ENCODE results near the gene RBFOX2. TPM values are rescaled to one million over a fixed set of nuclear protein-coding genes. Genes with fewer than 3 reads are reported as not detected.
"Not testable (repeated sequence)": the region's sequence is repeated elsewhere in the genome, so short reads cannot be mapped to it uniquely, and the experiment has no call there.

RBFOX2 gene
- polyA plus RNA-seq, 4 donors = 113 to 208 (median 133) TPM

GRCh38 chr22:36012332-36012731, 16.3 kb downstream of the RBFOX2 start:
- no peak for DNase-seq (ENCODE audit: low read depth in 4 of 4, low spot score in 3 of 4)

- DNase-seq (ENCODE audit: low read depth in 4 of 4, low spot score in 3 of 4) = no peak
Measured at GRCh38 chr22:36010882-36011281, 17.7 kb downstream of the RBFOX2 start.

GRCh38 chr22:36010090-36010489, 18.5 kb downstream of the RBFOX2 start:
- DNase-seq (ENCODE audit: low read depth in 4 of 4, low spot score in 3 of 4) = no peak

DNA sequence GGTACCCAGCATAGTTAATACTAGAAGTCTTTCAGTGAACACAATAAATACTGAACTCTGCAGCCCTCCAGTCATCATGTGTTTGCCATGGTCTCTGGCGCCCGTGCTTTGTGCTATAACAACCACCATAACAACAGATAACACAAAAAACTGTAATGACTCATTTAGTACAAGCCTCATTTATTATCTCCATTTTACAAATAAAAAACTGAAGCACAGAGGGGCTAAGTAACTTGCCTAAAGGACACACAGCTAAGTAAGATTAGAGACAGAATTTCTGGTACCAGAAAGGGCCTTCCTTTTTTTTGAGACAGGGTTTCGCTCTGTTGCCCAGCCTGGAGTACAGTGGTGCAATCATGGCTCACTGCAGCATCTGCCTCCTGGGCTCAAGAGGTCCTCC, 19.5 kb downstream of the RBFOX2 start:
- no peak for DNase-seq (ENCODE audit: low read depth in 4 of 4, low spot score in 3 of 4)

GRCh38 chr22:36008565-36008964, 20.1 kb downstream of the RBFOX2 start:
- no peak for DNase-seq (ENCODE audit: low read depth in 4 of 4, low spot score in 3 of 4)

- no peak for DNase-seq (ENCODE audit: low read depth in 4 of 4, low spot score in 3 of 4)
Measured at GRCh38 chr22:36008131-36008530, 20.5 kb downstream of the RBFOX2 start.

DNA sequence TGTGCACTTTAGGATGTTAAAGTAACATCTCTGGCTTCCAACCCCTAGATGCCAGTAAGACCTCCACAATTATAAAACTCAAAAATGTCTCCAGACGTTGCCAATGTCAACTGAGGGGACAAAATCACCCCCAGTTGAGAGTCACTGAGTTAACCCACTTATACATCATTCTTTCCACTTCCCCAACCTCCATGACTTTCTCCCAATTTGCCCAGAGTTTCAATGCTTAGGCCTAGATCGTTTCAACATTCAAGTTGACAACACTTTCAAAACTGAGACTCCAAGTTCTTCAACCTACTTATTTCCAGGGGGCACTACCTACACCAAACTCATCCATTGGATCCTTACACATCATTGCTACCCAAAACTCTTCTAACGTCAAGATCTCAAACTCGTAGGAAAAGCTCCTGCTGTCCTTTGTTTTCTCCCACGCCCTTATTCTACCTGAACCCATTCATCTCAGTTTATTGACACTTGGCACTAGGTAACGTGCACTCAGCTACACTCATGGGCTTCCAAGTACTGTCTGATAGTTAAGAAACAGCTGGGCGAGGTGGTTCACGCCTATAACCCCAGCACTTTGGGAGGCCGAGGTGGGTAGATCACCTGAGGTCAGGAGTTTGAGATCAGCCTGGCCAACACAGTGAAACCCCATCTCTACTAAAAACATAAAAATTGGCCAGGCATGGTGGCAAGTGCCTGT, 24.5 kb downstream of the RBFOX2 start:
- no peak for DNase-seq (ENCODE audit: low read depth in 4 of 4, low spot score in 3 of 4)

GRCh38 chr22:36002718-36003260, 25.8 kb downstream of the RBFOX2 start:
- no peak for DNase-seq (ENCODE audit: low read depth in 4 of 4, low spot score in 3 of 4)

DNA sequence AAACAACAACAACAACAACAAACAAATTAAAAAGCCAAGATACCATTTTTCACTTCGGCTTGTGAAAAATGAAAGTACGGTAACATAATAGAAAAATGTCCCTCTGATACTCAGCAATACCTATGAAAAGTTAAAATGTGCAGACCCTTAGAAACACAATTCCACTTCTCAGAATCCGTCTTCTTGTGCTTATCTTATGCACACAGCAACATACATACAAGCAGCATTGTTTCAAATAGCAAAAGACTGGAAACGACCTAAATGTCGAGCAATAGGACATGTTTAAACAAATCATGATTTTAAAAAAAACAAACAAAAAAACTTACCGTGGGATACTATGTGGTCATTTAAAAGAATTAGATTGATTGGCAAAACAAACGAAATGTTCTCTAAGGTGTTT, 26.5 kb downstream of the RBFOX2 start:
- DNase-seq (ENCODE audit: low read depth in 4 of 4, low spot score in 3 of 4) = no peak

DNA sequence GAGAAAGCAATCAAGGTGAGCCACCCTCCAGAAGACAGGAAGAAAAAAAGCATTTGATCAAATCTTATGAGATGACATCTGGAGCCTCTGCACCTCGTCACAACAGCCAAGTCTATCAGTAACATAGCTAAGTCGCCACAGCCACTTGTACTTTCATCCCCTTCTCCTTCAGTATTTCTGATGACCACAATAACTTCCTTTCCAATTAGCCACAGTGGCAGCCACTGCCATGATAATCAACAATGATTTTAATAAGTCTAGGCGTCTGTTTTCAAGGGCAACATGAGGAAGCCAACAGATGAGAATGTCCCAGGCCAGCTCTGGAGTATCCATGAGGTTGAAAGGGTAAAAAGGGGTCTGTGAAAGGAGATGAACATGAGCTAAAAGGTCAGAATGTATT, 29.9 kb downstream of the RBFOX2 start:
- no peak for DNase-seq (ENCODE audit: low read depth in 4 of 4, low spot score in 3 of 4)

DNA sequence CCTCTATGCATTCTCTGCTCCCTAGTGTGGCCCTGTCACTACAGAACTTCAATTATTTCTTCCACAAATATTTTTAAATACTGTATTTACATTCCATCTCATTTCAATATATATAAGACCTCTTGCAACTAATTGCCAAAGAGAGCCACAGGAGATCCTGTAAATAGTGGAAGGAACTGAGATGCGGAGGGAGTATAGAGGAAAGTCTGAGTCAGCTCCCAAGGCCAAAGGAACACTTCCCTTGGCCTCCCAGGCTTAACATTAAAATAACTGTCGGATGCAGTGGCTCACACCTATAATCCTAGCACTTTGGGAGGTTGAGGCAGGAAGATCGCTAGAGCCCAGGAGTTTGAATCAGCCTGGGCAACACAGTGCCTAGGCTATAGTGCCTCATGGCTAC, 31.2 kb downstream of the RBFOX2 start:
- no peak for DNase-seq (ENCODE audit: low read depth in 4 of 4, low spot score in 3 of 4)

- no peak for DNase-seq (ENCODE audit: low read depth in 4 of 4, low spot score in 3 of 4)
Measured at GRCh38 chr22:35996596-35996995, 32.0 kb downstream of the RBFOX2 start.

GRCh38 chr22:35995772-35996171, 32.9 kb downstream of the RBFOX2 start:
- peak; percentile 66 to 84 (median 72) for DNase-seq (ENCODE audit: low read depth in 4 of 4, low spot score in 3 of 4)

GRCh38 chr22:35995348-35995747, 33.3 kb downstream of the RBFOX2 start:
- DNase-seq (ENCODE audit: low read depth in 4 of 4, low spot score in 3 of 4) = no peak

GRCh38 chr22:35993727-35994126, 34.9 kb downstream of the RBFOX2 start:
- DNase-seq (ENCODE audit: low read depth in 4 of 4, low spot score in 3 of 4) = not testable (repeated sequence)

DNA sequence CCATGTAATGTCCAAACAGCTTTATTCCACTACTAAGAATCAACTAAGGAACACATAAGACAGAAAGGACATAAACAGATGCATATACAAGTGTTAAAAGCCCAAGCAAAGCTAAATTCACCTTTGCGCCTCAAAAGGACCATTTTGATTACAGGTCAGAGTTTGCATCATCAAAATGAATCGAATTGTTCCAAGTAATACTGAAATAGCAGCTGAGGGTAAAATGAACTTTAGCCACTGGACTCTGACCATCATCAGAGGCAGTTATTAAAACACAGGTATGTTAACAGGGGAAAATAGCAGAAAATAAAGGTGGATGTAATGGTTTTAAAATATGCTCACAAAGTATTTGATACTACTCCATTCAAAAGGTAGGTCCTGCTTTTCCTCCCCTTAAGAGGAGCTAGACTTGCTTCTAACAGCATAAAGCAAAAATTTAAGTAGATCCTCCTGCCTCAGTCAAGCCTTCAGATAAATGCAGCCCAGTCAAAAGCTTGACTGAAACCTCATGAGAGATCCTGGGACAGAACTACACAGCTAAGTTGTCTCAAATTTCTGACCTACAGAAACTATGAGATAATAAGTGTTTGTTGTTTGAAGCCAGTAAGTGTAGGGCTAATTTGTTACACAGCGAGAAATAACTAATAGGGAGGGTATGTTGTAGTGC, 35.4 kb downstream of the RBFOX2 start:
- DNase-seq (ENCODE audit: low read depth in 4 of 4, low spot score in 3 of 4) = no peak

GRCh38 chr22:35991168-35991567, 37.5 kb downstream of the RBFOX2 start:
- no peak for DNase-seq (ENCODE audit: low read depth in 4 of 4, low spot score in 3 of 4)

DNA sequence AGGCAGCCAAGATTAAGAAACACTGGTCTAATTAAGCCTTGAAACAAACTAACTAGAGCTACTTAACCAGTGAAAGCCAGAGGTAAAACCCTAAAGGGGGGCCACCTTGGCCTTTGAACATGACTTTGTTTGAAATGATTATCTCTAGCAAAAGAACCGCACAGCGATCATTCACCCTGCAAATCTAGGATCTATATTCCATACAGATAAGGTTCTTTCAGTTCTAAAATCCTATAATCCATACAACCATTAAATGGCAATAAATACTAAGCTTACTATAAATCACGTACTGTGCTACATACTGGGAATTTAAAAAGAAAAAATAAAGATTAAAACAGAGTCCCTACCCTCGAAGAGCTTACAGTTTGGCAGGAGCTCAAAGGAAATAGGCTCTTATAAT, 40.6 kb downstream of the RBFOX2 start:
- no peak for DNase-seq (ENCODE audit: low read depth in 4 of 4, low spot score in 3 of 4)

DNA sequence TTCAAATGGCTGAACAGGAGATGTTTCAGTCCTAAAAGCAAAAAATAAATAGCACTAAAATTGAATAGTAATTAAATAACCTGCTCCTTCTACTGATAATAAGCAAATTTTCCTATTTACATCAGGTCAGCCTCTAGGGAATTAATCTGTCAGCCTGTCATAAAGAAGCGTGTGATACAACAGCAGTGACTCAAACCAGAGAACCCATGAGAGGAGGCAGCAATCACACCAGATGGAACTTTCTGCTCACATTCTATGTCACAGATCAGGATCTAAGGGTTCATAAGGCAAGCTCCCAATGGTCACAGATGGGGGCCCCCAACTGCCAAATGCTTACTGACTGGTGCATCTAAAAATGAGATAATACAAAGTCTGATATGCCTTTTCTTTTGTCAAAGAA, 41.1 kb downstream of the RBFOX2 start:
- DNase-seq (ENCODE audit: low read depth in 4 of 4, low spot score in 3 of 4) = no peak

DNA sequence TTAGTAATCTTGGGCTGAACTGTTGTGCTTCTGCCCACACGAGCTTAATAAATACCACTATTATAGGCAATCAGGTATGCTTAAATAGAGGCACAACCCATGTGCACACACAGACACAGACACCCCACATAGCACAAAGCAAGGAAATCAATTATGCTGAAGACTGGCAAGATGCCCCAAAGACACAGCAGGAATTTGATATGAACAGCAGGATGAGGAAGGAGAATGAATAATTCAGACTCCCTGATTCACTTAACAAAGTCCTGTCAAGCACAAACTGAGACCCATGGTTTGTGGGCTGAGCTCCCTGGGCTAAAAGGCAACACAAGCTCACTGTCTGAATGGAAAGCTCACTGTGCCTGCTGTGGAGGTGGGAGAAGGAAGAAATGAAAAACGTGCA, 42.5 kb downstream of the RBFOX2 start:
- no peak for DNase-seq (ENCODE audit: low read depth in 4 of 4, low spot score in 3 of 4)

DNA sequence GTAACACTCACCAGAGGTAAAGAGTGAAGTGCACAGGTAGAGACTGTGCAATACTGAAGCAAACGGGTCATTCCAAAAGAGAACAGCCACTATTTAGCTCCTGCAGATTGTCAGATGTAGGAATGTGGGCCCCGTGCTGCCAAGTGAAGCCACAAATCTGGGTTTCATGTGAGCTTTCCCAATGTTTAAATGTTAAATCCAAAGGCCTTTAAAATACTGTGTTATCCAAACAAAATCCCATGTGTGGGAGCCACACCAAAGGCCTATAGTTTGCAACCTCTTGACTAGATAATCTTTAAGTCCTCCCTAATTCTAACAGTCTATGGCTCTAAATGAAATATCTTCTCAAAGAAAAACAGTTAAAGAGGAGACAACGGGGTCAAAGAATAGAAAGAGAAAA, 43.3 kb downstream of the RBFOX2 start:
- no peak for DNase-seq (ENCODE audit: low read depth in 4 of 4, low spot score in 3 of 4)
